ENCODE data around the gene TMEM9.

TMEM9 gene

DNA sequence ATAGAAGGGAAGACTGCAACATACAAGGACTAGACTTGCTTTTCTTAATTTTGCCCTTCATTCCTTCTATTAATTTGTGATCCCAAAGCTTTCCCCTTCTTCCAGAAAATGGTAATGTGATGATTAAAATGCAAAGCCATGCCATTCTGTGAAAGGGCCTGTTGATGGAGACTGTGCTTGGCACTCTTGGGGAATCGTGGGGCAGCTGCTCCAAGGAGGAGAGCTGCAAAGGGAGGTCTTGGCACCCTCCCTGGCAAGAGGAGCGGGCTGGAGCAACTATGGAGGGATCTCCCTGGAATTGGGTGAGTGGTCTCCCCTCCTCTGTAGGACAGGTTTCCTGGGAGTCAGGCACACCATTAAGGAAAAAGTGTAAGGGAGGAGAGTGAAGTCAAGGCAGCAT lies 58.7 kb downstream of the TMEM9 start:
- Mint-ChIP-seq H3K9me3 (no peaks in the 10 kb centered on the region), H3K4me1 (no peaks in the 10 kb centered on the region), H3K27ac (no peak overlapping the region), H3K4me3 (no peak overlapping the region), H3K27me3 (no peaks in the 10 kb centered on the region)
- ATAC-seq, result no peak
- DNase-seq, result no peak

DNA sequence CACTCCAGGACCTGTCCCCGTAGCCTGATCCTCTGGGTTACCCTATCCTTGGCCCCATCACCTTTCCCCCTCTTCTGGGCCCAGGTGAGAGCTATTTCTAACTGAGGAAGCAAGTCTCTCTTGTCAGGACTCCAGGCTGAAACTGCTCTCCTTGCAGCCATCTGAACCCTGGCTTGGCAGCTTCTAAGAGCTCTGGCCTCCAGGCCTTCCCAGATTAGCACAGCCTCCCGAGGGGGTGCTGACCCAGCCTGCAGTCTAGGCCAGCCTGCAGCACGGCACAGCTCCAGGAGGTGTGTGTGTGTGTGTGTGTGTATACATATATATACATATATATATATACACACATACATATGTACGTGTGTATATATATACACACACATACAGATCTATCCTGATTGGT lies 59.4 kb downstream of the TMEM9 start:
- H3K4me1 Mint-ChIP-seq, result no peaks in the 10 kb centered on the region
- DNase-seq, result no peak
- H3K9me3 Mint-ChIP-seq, result no peaks in the 10 kb centered on the region
- H3K27ac Mint-ChIP-seq, result no peak overlapping the region
- no peak for ATAC-seq
- H3K27me3 Mint-ChIP-seq, result no peaks in the 10 kb centered on the region
- no peak overlapping the region for H3K4me3 Mint-ChIP-seq

DNA sequence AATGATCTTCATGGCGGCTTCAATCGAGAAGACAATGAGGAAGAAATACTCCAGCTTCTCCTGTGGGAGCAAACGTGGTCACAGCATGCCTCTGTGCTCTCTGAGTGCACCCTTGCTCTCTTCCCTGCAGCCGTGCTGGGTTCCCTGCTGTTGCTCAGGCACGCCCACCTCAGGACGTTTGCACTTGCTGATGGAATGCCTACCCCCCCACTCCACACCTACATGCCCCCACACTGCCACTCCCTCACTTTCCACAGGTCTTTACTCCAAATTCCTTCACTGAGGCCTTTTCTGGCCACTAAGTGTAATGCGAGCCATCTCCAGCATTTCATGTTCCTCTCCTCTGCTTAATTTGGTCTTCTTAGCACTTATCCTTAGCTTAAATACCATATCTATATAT lies 60.3 kb downstream of the TMEM9 start:
- Mint-ChIP-seq H3K9me3 (no peaks in the 10 kb centered on the region), H3K27ac (no peak overlapping the region)

DNA sequence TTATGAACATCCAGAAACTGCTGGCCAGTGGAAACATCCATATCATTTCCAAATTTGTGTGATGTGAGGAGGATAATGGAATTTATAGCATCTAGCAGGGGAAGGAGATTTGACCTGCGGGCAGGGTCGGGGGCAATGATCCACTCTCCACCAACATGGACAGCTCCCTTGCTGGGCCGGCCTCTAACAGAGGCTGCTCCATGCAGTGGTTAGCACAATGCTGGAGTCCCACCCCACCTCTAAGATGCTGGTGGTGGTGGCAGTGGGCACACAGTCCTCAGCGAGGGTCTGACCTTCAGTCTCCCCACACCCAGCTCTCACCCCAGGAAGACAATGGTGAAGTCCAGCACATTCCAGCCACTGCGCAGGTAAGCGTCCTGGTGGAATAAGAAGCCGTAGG lies 60.7 kb downstream of the TMEM9 start:
- no peaks in the 10 kb centered on the region for H3K4me1 Mint-ChIP-seq
- peaks cover 7% of the 10 kb centered on the region for H3K27me3 Mint-ChIP-seq
- no peak overlapping the region for H3K27ac Mint-ChIP-seq
- H3K9me3 Mint-ChIP-seq, result no peaks in the 10 kb centered on the region
- ATAC-seq, result no peak
- H3K4me3 Mint-ChIP-seq, result no peak overlapping the region
- no peak for DNase-seq

More for the DNA sequence above, 60.3 kb downstream of the TMEM9 start:
- DNase-seq, result no peak
- Mint-ChIP-seq H3K4me3 (no peak overlapping the region), H3K27me3 (peaks cover 6% of the 10 kb centered on the region), H3K4me1 (no peaks in the 10 kb centered on the region)
- no peak for ATAC-seq

DNA sequence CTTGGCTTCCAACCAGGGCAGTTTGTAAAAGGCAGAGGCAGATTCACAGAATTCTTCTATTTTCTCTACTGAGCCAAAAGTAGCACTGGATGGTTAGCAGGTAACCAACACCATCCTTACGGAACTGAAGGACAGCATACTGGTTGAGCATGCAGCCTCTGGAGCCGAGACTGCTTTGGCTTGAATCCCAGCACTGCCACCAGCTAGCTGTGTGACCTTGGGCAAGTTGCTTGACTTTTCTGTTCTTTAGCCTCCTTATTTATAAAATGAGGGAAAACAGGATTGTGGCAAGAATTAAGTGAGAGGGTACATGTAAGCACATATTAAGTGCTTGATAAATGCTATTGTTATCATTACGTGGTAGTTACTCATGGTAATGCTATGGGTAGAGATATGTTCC lies 61.5 kb downstream of the TMEM9 start:
- Mint-ChIP-seq H3K4me3 (no peak overlapping the region), H3K9me3 (no peaks in the 10 kb centered on the region), H3K4me1 (no peaks in the 10 kb centered on the region), H3K27ac (no peak overlapping the region), H3K27me3 (peaks cover 14% of the 10 kb centered on the region)
- ATAC-seq (no peak), DNase-seq (no peak)

DNA sequence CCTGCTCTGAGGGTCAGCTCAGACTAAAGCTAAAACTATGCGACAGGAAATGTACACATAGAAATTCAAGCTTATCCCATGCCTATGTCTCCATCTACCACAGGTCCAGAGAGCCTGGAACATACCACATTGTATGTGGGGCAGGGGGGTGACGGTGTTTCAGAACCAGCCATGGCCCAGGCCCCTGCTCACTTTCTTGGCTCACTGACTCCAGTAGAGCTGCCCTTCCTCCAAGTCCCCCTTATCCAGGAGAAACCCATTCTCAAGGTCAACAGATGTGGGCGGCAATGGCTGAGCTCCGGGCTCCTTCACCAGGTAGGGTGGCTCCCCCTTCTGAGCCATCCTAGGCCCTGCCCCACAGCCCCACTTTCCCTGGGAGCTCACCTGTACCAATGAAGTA lies 63.0 kb downstream of the TMEM9 start:
- Mint-ChIP-seq H3K4me3 (no peak overlapping the region), H3K4me1 (no peaks in the 10 kb centered on the region), H3K27me3 (peaks cover 20% of the 10 kb centered on the region), H3K9me3 (no peaks in the 10 kb centered on the region), H3K27ac (no peak overlapping the region)
- DNase-seq (no peak), ATAC-seq (no peak)

DNA sequence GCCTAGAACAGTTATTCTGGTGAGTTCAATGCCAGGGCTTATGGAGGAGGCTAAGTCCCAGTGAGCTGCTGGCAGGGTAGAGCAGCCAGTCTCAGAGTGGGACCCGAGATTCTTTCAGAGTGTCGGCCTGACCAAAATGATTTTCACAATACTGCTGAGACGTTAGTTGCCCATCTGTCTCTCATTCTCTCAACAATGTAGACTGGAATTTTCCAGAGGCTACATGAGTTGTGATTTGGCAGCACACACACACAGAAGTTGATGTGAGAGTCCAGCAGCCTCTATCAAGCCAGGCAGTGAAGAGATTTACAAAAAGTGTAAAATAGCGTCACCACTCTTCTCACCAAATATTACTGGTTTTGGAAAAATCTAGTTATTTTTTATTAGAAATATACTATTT lies 63.7 kb downstream of the TMEM9 start:
- peaks cover 20% of the 10 kb centered on the region for H3K27me3 Mint-ChIP-seq
- no peak overlapping the region for H3K4me3 Mint-ChIP-seq
- H3K4me1 Mint-ChIP-seq, result no peaks in the 10 kb centered on the region
- no peak overlapping the region for H3K27ac Mint-ChIP-seq
- H3K9me3 Mint-ChIP-seq, result no peaks in the 10 kb centered on the region
- ATAC-seq (no peak), DNase-seq (no peak)

DNA sequence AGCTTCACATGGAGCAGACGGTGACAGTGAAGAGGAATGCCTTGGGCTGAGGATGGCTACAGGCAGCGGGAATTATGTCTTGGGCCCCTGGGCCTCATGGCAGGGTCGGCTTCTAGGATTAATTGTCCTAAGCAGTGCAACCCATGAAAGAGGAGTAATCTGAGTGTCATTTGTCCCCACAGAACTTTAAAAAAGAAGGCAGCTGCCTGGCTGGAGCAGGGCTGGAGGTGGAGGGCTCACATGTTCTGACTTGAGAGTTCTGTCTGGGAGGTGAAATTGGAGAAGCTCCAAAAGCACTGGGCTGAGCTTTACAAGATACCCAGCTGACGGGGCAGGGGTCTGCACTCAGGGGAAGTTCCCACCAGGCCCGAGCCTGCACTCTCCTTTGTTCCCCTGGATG lies 64.7 kb downstream of the TMEM9 start:
- no peak overlapping the region for H3K27ac Mint-ChIP-seq
- no peaks in the 10 kb centered on the region for H3K4me1 Mint-ChIP-seq

DNA sequence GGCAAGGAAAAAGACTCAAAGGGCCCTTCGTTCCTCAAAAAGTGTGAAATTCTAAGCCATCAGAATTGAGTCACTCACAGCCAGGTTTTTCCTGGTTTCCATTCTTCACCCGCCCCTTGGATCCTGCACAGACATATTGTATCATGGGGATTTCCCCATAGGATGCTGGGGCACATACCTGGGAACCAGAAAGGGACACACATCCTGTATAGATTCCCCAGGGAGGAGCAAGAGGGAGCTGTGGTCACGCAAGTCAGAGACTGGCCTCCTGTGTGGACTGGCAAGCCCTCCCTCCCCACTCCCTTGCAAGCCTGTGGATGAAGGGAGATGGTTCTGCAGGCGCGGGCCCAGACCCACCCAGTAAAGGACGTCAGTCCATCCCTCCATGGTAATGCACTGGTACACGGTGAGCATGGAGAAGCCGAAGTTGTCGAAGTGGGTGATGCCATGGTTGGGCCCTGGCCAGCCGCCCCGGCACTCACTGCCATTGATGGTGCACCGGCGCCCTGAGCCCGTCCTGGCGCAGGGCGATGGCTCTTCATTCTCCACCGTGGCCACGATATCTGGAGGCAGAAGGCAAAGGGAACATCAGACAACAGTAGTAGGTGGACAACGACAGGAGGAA lies 65.3 kb downstream of the TMEM9 start:
- no peaks in the 10 kb centered on the region for H3K9me3 Mint-ChIP-seq
- ATAC-seq (no peak), DNase-seq (no peak)
- no peaks in the 10 kb centered on the region for H3K4me1 Mint-ChIP-seq
- H3K27ac Mint-ChIP-seq, result no peak overlapping the region
- no peak overlapping the region for H3K4me3 Mint-ChIP-seq
- peaks cover 25% of the 10 kb centered on the region for H3K27me3 Mint-ChIP-seq

More for the DNA sequence above, 64.7 kb downstream of the TMEM9 start:
- no peak for DNase-seq
- Mint-ChIP-seq H3K9me3 (no peaks in the 10 kb centered on the region), H3K4me3 (no peak overlapping the region), H3K27me3 (peaks cover 25% of the 10 kb centered on the region)
- no peak for ATAC-seq

DNA sequence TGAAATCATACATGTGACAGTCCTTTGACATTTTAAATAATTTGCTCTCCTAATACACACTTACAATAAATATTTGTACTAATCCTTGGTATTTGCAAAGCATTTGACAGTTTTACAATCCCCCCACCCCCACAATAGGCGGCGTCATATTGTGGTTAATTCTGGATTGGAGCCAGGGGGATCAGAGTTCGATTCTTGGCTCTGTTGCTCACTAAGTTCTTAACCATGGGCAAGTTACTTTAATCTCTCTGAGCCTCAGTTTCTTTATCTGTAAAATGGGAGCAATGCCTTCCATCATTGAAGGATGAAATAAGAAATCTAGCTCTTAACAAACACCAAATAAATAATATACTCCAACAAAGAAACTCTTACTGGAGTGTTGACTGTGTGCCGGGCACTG lies 65.9 kb downstream of the TMEM9 start:
- H3K4me1 Mint-ChIP-seq, result no peaks in the 10 kb centered on the region
- H3K9me3 Mint-ChIP-seq, result no peaks in the 10 kb centered on the region
- H3K27me3 Mint-ChIP-seq, result peaks cover 25% of the 10 kb centered on the region
- DNase-seq, result no peak
- H3K4me3 Mint-ChIP-seq, result no peak overlapping the region
- H3K27ac Mint-ChIP-seq, result no peak overlapping the region
- no peak for ATAC-seq

DNA sequence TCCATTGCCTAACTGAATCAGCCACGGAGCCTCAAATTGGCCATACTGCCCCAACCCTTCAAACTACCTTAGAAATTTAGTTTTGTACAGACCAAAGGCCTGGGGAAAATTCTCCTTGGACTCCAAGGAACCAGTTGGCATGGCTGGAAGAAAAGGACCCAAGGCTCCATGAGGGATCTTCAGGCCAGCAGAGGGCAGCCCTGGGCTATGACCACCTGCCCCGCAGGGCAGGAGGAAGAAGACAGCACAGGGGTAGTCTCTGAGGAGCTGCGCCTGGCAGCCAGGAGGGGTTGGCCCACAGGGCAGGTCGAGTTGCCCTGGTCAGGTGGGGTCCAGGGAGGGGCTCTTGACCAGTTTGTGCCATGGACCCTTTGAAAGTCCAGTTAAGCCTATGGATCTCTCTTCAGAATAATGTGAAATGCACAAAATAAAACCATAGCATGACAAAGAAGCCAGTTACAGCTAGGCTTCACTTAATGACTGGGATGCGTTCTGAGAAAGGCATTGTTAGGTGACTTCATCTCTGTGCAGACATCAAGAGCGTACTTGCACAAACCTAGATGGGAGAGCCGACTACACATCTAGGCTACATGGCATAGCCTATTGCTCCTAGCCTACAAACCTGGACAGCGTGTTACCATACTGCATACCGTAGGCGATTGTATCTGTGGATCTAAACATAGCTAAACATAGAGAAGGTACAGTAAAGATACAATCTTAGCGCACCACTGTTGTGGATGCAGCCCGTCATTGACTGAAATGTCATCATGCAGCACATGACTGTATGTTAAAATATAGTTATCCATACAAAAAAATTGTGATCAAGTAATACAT lies 68.2 kb downstream of the TMEM9 start:
- peaks cover 5% of the 10 kb centered on the region for H3K4me1 Mint-ChIP-seq
- no peak overlapping the region for H3K4me3 Mint-ChIP-seq
- peaks cover 25% of the 10 kb centered on the region for H3K27me3 Mint-ChIP-seq
- H3K9me3 Mint-ChIP-seq, result no peaks in the 10 kb centered on the region
- H3K27ac Mint-ChIP-seq, result no peak overlapping the region
- peak; percentile 34 to 38 for DNase-seq
- peak; percentile 85 for ATAC-seq

Measured in stimulated activated naive CD8-positive, alpha-beta T cell treated with anti-CD3 and anti-CD28 coated beads, Interleukin-15, amount 100 ng/mL, for 72 hours (primary cell).